ENCODE results near the gene SPN.
"Not testable (repeated sequence)": the region's sequence is repeated elsewhere in the genome, so short reads cannot be mapped to it uniquely, and the experiment has no call there.

The SPN gene

DNA sequence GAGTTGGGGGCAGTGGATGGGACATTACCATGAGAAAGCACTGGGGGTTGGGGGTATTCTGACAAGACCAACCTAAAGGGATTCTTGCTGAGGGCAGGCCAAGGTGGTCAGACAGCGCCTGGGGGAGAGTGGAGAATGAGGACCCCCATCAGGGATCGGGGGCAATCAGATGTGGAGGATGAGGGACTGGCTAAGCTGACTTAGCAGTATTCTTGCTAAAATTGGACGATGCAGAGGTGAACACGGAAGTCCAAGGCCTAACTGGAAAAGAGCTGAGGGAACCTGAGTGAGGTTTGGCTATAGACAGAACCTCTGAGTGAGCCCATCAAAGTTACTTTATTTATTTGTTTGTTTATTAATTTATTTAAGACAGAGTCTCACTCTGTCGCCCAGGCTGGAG lies 25.1 kb downstream of the SPN start:
- DNase-seq, result no peak
- H3K36me3 ChIP-seq (ENCODE audit: control insufficient read depth, insufficient read depth, low read length), result no peaks in the 10 kb centered on the region
- no peaks in the 10 kb centered on the region for H3K27me3 ChIP-seq (replicated peaks; ENCODE audit: control insufficient read depth, insufficient read depth, low read length, poor library complexity, severe bottlenecking)
- H3K9me3 ChIP-seq (ENCODE audit: control insufficient read depth, low read length), result no peaks in the 10 kb centered on the region
- no peak overlapping the region for H3K4me3 ChIP-seq (ENCODE audit: insufficient read depth, low read depth, low read length, poor library complexity, severe bottlenecking)
- H3K27ac ChIP-seq (ENCODE audit: insufficient read depth, low read length, poor library complexity, severe bottlenecking), result no peak overlapping the region
- H3K4me1 ChIP-seq (ENCODE audit: control insufficient read depth, insufficient read depth, low read length, poor library complexity, severe bottlenecking), result no peaks in the 10 kb centered on the region

DNA sequence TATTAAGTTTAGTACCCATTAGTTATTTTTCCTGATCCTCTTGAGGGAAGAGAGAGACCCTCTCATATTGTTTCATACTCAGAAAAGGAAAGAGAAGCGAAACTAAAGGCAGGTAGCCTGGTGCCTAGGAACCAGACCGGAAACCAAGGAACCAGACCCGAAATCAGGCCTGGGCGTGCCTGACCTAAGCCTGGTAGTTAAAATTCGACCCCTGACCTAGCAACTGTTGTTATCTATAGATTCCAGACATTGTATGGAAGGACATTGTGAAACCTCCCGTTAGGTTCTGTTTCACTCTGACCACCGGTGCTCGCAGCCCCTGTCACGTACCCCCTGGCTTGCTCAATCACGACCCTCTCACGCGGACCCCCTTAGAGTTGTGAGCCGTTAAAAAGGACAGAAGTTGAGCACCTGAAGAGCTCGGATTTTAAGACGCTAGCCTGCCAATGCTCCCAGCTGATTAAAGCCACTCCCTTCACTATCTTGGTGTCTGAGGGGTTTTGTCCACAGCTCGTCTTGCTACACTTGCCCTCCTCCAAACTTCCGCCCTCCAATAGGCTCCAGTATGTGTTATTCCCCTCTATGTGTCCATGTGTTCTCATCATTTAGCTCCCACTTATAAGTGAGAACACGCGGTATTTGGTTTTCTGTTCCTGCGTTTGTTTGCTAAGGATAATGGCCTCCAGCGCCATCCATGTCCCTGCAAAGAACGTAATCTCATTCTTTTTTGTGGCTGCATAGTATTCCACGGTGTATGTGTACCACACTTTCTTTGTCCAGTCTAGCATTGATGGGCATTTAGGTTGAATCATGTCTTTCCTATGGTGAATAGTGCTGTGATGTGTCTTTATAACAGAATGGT lies 26.7 kb downstream of the SPN start:
- not testable (repeated sequence) for H3K4me3 ChIP-seq (ENCODE audit: insufficient read depth, low read depth, low read length, poor library complexity, severe bottlenecking); H3K36me3 ChIP-seq (ENCODE audit: control insufficient read depth, insufficient read depth, low read length); H3K4me1 ChIP-seq (ENCODE audit: control insufficient read depth, insufficient read depth, low read length, poor library complexity, severe bottlenecking)

DNA sequence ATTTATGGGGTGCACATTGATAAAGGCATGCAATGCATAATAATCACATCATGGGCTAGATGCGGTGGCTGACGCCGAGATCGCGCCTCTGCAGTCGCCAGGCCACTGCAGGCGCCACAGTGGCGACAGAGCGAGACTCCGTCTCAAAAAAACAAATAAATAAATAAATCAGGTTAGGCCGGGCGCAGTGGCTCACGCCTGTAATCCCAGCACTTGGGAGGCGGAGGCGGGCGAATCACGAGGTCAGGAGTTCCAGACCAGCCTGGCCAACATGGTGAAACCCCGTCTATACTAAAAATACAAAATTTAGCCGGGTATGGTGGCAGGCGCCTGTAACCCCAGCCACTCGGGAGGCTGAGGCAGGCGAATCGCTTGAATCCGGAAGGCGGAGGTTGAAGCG lies 29.6 kb downstream of the SPN start:
- not testable (repeated sequence) for H3K36me3 ChIP-seq (ENCODE audit: control insufficient read depth, insufficient read depth, low read length)

More for the DNA sequence above, 26.7 kb downstream of the SPN start:
- H3K27ac ChIP-seq (ENCODE audit: insufficient read depth, low read length, poor library complexity, severe bottlenecking); DNase-seq; H3K27me3 ChIP-seq (replicated peaks; ENCODE audit: control insufficient read depth, insufficient read depth, low read length, poor library complexity, severe bottlenecking); H3K9me3 ChIP-seq (ENCODE audit: control insufficient read depth, low read length): not testable (repeated sequence)

DNA sequence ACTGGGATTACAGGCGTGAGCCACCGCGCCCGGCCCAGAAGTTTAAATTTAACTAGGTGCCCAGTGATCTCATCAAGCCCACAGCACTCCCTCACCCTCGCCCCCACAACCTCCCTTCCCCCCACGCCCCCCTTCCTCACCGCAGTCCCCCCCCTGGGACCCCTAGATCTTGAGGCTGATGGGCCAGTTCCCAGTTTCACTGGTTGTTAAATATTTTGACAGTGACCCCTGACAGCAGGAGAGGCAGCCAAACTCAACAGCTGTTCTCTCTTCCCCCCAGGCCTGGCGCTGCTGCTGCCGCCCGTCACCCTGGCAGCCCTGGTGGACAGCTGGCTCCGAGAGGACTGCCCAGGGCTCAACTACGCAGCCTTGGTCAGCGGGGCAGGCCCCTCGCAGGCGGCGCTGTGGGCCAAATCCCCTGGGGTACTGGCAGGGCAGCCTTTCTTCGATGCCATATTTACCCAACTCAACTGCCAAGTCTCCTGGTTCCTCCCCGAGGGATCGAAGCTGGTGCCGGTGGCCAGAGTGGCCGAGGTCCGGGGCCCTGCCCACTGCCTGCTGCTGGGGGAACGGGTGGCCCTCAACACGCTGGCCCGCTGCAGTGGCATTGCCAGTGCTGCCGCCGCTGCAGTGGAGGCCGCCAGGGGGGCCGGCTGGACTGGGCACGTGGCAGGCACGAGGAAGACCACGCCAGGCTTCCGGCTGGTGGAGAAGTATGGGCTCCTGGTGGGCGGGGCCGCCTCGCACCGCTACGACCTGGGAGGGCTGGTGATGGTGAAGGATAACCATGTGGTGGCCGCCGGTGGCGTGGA lies 31.5 kb downstream of the SPN start:
- no peaks in the 10 kb centered on the region for H3K4me1 ChIP-seq (ENCODE audit: control insufficient read depth, insufficient read depth, low read length, poor library complexity, severe bottlenecking)
- no peaks in the 10 kb centered on the region for H3K27me3 ChIP-seq (replicated peaks; ENCODE audit: control insufficient read depth, insufficient read depth, low read length, poor library complexity, severe bottlenecking)
- no peaks in the 10 kb centered on the region for H3K36me3 ChIP-seq (ENCODE audit: control insufficient read depth, insufficient read depth, low read length)
- H3K4me3 ChIP-seq (ENCODE audit: insufficient read depth, low read depth, low read length, poor library complexity, severe bottlenecking), result no peak overlapping the region
- no peak for DNase-seq
- no peak overlapping the region for H3K27ac ChIP-seq (ENCODE audit: insufficient read depth, low read length, poor library complexity, severe bottlenecking)
- no peaks in the 10 kb centered on the region for H3K9me3 ChIP-seq (ENCODE audit: control insufficient read depth, low read length)

More for the DNA sequence above, 29.6 kb downstream of the SPN start:
- H3K27ac ChIP-seq (ENCODE audit: insufficient read depth, low read length, poor library complexity, severe bottlenecking); H3K4me3 ChIP-seq (ENCODE audit: insufficient read depth, low read depth, low read length, poor library complexity, severe bottlenecking); DNase-seq; H3K9me3 ChIP-seq (ENCODE audit: control insufficient read depth, low read length); H3K27me3 ChIP-seq (replicated peaks; ENCODE audit: control insufficient read depth, insufficient read depth, low read length, poor library complexity, severe bottlenecking); H3K4me1 ChIP-seq (ENCODE audit: control insufficient read depth, insufficient read depth, low read length, poor library complexity, severe bottlenecking): not testable (repeated sequence)

DNA sequence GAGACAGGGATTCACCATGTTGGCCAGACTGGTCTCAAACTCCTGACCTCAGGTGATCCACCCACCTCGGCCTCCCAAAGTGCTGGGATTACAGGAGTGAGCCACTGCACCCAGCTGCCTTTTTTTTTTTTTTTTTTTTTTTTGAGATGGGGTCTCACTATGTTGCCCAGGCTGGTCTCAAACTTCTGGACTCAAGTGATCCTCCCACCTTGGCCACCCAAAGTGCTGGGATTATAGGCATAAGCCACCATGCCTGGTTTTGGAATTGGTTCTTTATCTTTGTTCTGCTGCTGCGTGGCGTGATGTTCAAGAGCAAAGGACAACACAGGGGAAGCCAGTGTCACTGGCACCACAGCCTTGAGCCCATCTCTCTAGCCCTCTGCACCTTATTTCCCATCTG lies 32.6 kb downstream of the SPN start:
- H3K4me1 ChIP-seq (ENCODE audit: control insufficient read depth, insufficient read depth, low read length, poor library complexity, severe bottlenecking); H3K9me3 ChIP-seq (ENCODE audit: control insufficient read depth, low read length); H3K36me3 ChIP-seq (ENCODE audit: control insufficient read depth, insufficient read depth, low read length); H3K27ac ChIP-seq (ENCODE audit: insufficient read depth, low read length, poor library complexity, severe bottlenecking); DNase-seq; H3K27me3 ChIP-seq (replicated peaks; ENCODE audit: control insufficient read depth, insufficient read depth, low read length, poor library complexity, severe bottlenecking); H3K4me3 ChIP-seq (ENCODE audit: insufficient read depth, low read depth, low read length, poor library complexity, severe bottlenecking): not testable (repeated sequence)

DNA sequence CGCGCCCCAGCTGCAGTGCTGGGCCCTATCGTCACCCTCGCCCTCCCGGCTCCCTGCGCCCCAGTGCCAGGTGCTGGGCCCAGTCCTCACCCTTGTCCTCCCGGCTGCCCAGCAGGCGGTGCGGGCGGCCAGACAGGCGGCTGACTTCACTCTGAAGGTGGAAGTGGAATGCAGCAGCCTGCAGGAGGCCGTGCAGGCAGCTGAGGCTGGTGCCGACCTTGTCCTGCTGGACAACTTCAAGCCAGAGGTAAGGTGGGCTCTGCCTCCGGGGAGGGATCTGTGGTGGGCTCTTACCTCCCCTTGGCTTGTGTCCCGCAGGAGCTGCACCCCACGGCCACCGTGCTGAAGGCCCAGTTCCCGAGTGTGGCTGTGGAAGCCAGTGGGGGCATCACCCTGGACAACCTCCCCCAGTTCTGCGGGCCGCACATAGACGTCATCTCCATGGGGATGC lies 33.9 kb downstream of the SPN start:
- Histone ChIP-seq H3K27me3 (replicated peaks; ENCODE audit: control insufficient read depth, insufficient read depth, low read length, poor library complexity, severe bottlenecking) (no peaks in the 10 kb centered on the region), H3K4me1 (ENCODE audit: control insufficient read depth, insufficient read depth, low read length, poor library complexity, severe bottlenecking) (peaks cover 14% of the 10 kb centered on the region), H3K9me3 (ENCODE audit: control insufficient read depth, low read length) (no peaks in the 10 kb centered on the region), H3K4me3 (ENCODE audit: insufficient read depth, low read depth, low read length, poor library complexity, severe bottlenecking) (no peak overlapping the region), H3K36me3 (ENCODE audit: control insufficient read depth, insufficient read depth, low read length) (no peaks in the 10 kb centered on the region), H3K27ac (ENCODE audit: insufficient read depth, low read length, poor library complexity, severe bottlenecking) (no peak overlapping the region)
- DNase-seq, result no peak

DNA sequence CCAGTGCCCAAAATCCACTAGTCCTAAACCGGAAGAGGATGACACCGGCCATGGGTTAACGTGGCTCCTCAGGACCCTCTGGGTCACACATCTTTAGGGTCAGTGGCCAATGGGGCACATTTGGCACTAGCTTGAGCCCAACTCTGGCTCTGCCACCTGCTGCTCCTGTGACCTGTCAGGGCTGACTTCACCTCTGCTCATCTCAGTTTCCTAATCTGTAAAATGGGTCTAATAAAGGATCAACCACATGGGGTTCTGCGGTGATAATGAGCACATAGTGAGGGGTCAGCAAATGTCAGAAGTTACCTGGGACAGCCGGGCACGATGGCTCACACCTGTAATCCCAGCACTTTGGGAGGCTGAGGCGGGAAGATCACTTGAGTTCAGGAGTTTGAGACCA lies 34.3 kb downstream of the SPN start:
- no peaks in the 10 kb centered on the region for H3K36me3 ChIP-seq (ENCODE audit: control insufficient read depth, insufficient read depth, low read length)
- no peaks in the 10 kb centered on the region for H3K9me3 ChIP-seq (ENCODE audit: control insufficient read depth, low read length)
- H3K27ac ChIP-seq (ENCODE audit: insufficient read depth, low read length, poor library complexity, severe bottlenecking), result no peak overlapping the region
- DNase-seq, result no peak
- H3K27me3 ChIP-seq (replicated peaks; ENCODE audit: control insufficient read depth, insufficient read depth, low read length, poor library complexity, severe bottlenecking), result no peaks in the 10 kb centered on the region
- no peak overlapping the region for H3K4me3 ChIP-seq (ENCODE audit: insufficient read depth, low read depth, low read length, poor library complexity, severe bottlenecking)
- peaks cover 18% of the 10 kb centered on the region for H3K4me1 ChIP-seq (ENCODE audit: control insufficient read depth, insufficient read depth, low read length, poor library complexity, severe bottlenecking)

DNA sequence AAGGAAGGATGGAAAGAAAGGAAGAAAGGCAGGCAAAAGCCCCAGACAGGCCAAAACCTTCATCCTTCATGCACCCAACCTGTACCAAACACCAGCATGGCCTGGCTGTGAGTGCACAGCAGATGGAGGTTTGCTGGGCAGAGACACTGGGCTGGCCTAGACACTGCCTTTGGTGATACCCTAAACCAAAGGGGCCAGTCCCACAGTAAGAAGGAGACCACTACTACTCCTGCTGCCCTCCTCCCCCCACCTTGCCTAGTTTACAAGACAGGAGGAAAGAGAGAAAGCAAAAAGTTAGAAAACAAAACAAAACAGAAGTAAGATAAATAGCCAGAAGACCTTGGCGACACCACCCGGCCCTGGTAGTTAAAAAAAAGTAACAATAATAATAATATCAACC lies 35.0 kb downstream of the SPN start:
- no peaks in the 10 kb centered on the region for H3K36me3 ChIP-seq (ENCODE audit: control insufficient read depth, insufficient read depth, low read length)
- no peak for DNase-seq
- no peak overlapping the region for H3K4me3 ChIP-seq (ENCODE audit: insufficient read depth, low read depth, low read length, poor library complexity, severe bottlenecking)
- H3K9me3 ChIP-seq (ENCODE audit: control insufficient read depth, low read length), result no peaks in the 10 kb centered on the region
- no peak overlapping the region for H3K27ac ChIP-seq (ENCODE audit: insufficient read depth, low read length, poor library complexity, severe bottlenecking)
- H3K4me1 ChIP-seq (ENCODE audit: control insufficient read depth, insufficient read depth, low read length, poor library complexity, severe bottlenecking), result peaks cover 24% of the 10 kb centered on the region
- H3K27me3 ChIP-seq (replicated peaks; ENCODE audit: control insufficient read depth, insufficient read depth, low read length, poor library complexity, severe bottlenecking), result no peaks in the 10 kb centered on the region

DNA sequence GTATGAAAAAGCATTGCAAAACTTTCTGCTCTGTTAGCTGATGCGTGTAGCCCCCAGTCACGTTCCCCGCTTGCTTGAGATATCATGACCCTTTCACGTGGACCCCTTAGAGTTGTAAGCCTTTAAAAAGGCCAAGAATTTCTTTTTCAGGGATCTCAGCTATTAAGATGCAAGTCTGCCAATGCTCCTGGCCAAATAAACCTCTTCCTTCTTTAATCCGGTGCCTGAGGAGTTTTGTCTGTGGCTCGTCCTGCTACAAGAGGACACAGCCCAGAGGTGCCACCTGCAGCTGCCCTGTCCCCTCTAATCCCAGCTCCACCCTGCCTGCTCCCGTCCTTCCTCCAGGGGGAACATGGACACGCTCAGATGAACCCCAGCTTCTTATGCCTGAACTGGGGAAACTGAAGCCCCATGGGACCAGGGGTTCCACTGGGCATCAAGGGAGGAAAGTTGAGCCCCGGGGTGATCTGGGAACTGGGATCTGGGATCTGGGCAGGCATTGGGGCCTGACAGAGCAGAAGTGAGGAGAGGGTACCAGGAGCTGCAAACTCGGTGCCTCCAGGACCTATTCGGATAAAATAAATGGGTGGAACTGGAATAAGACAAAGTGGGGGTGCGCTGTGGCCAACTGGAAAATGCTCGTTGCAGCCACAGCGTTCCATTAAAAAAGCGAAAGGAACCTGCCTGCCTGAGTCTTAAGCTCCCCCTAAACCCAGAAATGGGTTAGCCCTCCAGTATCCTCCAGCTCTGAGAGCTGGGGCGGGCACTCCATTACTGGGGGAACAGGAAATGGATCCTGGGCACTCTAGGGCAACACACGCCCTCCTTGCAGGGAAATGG lies 35.7 kb downstream of the SPN start:
- Histone ChIP-seq H3K27ac (ENCODE audit: insufficient read depth, low read length, poor library complexity, severe bottlenecking) (no peak overlapping the region), H3K4me3 (ENCODE audit: insufficient read depth, low read depth, low read length, poor library complexity, severe bottlenecking) (no peak overlapping the region), H3K27me3 (replicated peaks; ENCODE audit: control insufficient read depth, insufficient read depth, low read length, poor library complexity, severe bottlenecking) (no peaks in the 10 kb centered on the region), H3K36me3 (ENCODE audit: control insufficient read depth, insufficient read depth, low read length) (no peaks in the 10 kb centered on the region), H3K9me3 (ENCODE audit: control insufficient read depth, low read length) (no peaks in the 10 kb centered on the region), H3K4me1 (ENCODE audit: control insufficient read depth, insufficient read depth, low read length, poor library complexity, severe bottlenecking) (peaks cover 30% of the 10 kb centered on the region)
- no peak for DNase-seq
